ENCODE results near the gene C1orf141.
"Not testable (repeated sequence)": the region's sequence is repeated elsewhere in the genome, so short reads cannot be mapped to it uniquely, and the experiment has no call there.

The C1orf141 gene

DNA sequence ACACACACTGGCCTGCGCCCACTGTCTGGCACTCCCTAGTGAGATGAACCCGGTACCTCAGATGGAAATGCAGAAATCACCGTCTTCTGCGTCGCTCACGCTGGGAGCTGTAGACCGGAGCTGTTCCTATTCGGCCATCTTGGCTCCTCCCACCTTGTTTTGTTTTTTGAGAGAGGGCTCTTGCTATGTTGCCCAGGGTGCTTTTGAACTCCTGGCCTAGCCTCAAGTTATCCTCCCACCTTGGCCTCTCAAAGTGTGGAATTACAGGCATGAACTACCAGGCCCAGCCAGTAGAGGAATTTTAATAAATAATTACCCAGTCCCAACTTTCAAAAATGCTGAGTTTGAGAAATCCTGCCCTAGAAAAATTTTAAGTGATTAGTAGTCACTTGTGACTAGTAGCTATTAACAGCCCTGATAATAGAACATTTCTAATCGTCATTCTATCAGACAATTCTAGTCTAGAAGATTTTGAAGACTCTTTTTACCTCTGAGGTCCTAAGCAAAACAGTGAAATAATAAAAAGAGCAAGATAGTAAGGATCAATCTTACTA is 49.9 kb downstream of the C1orf141 start:
- FAIRE-seq = no peak

DNA sequence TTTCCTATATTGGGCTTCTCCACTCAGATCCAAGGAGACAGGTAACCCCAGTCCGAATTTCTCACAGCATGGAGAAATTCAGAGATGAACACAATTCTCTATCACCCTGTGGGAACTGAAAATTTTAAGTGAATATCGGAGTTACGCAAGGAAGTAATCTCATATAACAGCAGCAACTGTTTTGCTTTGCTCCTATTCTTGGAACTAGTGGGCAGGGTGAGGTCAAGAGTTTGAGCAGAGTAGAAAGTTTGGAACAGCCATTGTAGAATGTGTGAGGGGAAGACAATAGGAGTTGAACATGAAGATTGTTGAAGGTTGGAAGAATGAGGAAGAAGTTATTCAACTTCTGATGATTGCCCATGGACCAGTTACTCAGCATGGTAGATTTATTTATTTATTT is 56.5 kb downstream of the C1orf141 start:
- no peak for FAIRE-seq

DNA sequence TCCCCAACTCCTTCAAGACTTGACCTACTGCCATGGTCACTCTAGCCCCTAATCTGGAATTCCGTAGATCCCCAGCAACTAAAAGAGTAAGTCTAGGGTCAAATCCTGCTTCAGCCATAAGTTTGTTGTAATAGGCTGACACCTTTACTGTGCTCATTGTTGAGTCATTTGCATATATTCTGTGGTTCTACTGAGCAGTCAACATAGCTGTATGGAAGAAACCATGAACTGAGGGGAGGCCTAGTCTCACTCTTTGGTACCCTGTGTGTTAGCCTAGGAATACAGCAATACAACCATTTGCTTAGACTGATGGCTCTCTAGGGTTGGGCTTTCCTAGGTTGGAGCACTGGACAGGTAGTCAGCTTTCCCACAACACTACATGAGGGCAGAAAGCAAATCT is 57.2 kb downstream of the C1orf141 start:
- no peak for FAIRE-seq

DNA sequence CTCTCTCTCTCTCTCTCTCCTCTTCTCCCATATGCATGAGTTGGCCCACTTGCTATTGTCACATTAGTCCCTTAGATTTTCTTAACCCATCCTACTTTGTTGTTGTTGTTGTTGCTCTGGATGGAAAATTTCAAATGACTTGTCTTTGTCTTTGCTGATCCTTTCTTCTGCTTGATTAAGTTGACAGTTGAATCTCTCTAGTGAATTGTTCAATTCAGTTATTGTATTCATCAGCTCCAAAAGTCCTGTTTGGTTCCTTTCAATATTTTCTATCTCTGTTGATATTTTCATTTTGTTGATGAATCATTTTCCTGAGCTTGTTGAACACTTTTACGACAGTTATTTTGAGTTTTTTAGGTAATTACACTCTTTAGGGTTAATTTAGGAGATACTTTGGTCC is 62.0 kb downstream of the C1orf141 start:
- FAIRE-seq = no peak

DNA sequence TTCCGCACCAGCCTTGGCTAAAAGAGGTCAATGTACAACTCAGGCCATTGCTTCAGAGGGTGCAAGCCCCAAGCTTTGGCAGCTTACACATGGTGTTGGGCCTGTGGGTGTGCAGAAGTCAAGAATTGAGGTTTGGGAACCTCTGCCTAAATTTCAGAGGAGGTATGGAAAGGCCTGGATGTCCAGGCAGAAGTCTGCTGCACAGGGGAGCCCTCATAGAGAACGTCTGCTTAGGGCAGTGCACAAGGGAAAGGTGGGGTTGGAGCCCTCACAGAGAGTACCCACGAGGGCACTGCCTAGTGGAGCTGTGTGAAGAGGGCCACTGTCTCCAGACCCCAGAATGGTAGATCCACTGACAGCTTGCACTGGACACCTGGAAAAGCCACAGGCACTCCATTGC is 67.1 kb downstream of the C1orf141 start:
- FAIRE-seq = not testable (repeated sequence)

DNA sequence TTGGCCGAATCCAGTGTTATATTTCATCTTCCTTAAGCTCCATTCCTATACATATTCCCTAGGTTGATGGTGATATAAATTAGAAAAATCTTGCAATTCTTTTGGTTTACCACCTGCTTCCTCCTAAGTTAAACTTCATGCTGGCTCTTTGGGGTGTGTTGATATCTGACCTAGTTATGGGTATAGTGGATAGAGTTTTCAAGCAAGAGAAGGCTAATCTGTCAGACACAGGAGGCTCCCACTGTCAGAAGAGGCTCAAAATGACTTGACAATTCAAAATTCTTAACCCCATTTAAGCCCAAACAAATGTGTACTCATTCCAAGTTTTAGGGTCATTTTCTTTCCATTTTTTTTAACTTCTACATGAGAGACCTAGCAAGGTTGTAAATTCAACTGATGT is 72.4 kb downstream of the C1orf141 start:
- FAIRE-seq = no peak

DNA sequence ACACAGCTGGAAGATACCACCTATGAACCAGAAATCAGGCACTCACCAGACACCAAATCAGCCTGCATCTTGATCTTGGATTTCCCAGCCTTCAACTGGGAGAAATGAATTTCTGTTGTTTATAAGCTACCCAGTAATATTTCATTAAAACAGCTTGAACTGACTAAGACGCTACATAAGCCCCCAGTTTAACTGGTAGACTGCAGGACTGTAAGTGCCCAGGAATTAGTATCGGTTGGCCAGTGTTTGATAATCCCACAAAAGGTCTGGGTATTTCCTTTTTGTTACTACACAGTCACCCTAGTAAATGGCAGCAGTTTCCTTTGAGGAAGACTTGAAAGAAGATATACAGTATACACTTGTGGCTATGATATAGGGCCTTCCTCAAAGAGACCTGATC is 73.5 kb downstream of the C1orf141 start:
- no peak for FAIRE-seq

DNA sequence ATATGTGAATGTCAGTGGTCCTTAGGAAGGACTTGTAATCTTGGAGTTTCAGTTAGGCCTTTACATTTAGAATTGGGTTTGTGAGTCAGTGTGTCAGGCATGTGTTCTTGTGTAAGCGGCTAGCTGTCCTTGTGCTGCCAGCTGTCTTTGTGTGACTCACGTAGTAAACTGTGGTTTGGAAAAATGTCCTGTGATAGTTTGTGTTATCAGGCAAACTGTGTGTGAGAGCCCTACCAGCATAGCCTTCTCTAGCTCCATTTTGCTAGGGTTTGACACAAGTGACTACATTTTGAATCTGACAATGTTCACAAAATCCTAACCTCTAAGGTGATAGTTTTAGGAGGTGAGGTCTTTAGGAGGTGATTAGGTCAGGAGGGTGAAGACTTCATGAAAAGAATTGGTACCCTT is 74.0 kb downstream of the C1orf141 start:
- no peak for FAIRE-seq

DNA sequence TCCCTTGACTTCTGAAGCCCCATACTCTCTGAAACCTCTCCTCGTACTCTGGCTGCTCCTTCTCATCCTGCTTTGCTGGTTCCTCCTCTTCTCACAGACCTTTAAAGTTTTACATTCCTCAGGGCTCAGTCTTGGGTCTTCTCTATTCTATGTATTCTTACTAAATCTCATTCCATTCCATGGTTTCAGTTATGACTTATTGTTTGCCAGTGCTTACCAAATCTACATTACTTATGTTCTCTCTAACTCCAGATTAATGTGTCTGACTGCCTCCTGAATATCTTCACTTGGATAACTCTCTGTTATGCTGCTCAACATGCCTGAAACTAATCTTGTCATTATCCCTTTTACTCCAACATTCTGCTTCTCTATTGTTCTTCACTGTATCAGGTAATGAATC is 75.4 kb downstream of the C1orf141 start:
- no peak for FAIRE-seq

DNA sequence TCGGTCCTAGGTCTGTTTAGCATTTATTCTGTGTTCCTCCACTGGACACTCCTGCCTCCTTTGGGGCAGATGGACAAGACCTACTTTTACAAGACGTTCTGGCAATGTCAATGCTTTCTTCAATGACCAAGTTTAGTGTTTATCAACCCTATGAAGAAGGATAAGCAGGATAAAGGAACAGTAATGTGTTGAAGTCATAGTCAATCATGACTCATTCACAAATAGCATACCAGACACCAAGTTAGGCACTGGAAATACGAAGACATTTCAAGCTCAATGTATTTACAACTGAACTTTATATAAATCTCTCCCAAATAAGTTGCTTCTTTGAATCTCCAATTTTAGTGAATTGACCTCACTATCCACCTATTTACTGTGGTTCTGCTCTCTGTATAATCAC is 76.0 kb downstream of the C1orf141 start:
- no peak for FAIRE-seq

DNA sequence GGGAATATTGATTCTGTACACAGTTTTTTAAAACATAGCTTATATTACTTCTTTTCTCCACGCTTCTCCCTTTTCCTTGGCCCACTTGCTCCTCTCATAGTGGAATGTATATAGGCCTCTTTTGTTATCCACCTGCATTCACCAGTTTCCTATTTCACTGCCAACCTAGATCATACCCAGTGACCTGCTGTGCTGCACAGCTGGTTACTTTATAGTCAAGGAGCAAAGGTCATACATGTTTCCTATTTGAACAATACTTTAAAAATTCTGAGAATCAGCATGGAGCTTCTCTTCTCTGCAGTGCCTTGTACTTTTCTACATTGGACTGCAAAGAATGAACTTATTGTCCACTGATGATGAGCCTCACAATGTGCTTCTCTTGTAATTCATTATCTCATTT is 76.5 kb downstream of the C1orf141 start:
- no peak for FAIRE-seq

DNA sequence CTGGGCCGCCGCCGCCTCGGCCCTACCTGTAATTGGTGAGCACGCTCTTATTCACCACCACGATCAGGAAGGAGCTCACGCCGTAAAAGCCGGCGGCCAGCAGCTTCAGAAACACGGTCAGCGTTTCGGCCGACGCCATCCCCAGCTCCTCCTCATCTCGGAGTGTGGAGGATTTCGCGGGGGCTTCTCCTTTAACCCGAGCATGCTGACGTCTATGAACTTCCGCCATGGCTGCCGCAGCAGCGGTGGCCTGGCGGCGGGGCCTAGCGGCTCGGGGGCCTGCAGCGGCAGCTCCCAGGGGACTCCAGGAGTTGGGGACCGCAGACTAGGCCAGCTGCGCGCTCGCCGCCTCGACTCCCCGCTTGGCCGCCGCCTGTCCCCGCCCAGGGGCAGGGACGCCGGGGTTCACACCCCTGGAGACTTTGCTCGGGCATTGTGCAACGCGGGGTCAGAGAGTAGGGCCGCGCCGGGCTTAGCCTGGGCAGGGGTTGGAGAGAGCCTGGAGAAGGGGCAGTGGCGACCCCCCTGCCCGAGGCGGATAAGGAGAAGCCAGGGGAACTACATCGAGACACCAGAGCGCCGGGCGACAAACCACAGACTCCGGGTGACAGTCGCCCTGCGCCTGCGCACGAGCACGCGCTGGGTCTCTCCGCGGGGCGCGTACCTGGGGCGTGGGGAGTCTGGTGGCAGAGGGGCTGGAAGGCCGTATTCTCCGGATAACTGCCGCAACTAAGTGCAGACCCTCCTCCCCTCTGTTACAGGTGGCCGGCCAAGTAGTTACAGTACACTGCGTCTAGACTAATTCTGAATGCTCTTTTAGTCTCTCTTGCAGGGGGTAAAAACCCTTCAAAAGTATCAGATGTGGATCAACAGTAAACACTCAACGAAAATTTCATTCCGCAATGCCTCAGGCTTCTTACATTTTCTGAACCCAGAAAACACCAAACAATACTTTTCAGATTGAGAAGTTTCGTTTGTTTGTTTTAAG is 80.7 kb downstream of the C1orf141 start, which contains the start of gene SLC35D1:
Gene SLC35D1, minus strand, starts transcription at position 364 of the 988 bp plus-strand sequence. Its CDS starts 135 bp downstream, at position 229.
- no peak for FAIRE-seq

DNA sequence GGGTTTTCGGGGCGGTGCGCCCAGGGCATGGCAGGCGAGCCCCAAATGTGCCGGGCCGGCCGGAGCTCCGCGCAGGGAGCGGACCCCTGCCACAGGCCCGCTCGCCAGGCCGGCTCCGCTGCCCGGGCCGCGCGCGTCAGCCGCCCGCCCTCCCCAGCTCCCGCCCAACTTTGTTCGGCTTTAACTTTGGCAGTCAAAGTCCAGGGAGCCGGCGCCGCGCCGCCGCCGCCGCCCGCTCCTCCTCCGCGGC is 81.3 kb downstream of the C1orf141 start:
- FAIRE-seq = no peak

DNA sequence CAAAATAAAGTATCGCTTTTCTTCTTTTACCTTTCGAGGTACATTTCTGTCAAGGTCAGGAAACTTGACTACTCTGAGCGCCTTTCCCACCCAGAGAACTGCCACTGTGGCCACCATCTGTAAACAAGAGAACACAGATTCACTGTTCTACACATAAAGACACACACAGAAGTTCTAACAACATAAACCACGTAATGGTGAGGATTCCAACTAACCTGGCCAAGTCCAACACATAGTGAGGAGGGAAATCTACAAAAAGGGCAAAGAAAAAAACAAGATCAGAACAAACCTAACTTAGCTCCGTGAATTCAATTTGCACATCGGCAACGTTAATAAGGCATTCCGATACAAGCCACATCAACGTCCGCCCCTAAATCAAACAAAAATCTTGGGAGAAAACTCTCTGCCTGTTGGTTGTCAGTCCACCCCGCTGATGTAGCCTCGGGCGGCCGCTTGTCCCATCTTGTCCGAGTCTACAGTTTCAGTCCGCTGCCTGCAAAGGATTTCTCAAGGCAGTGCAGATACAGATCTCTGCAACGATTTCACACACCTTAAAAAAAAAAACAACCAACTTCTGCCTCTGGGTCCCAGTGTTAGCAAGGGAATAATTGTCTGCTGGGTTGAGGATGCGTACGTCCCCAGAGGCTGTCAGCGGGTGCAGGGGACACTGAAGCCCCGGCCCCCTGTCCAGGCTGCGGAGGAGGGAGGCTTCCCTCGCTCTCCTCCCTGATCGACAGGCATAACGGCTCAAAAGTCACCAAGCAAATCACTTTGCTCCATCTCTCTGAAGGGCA is 81.8 kb downstream of the C1orf141 start:
- FAIRE-seq = no peak

DNA sequence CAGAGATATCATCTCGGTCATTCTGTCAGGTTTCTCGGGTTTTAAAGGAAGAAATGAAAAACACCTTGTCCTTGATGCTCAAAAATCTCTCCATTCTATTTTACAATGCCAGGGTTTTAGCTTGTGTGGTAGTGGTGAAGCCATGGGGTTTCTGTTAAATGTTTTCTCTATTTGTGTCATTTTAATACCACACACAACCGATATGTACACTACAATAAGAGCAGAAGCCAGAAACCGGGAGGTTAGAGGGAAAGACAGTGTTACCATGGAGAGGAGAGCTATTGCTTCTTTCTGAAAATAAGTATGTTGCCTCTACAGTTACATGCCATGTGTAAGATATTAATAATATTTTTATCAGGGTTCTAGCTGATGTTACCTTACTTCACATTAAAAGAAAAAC is 83.6 kb downstream of the C1orf141 start:
- no peak for FAIRE-seq

DNA sequence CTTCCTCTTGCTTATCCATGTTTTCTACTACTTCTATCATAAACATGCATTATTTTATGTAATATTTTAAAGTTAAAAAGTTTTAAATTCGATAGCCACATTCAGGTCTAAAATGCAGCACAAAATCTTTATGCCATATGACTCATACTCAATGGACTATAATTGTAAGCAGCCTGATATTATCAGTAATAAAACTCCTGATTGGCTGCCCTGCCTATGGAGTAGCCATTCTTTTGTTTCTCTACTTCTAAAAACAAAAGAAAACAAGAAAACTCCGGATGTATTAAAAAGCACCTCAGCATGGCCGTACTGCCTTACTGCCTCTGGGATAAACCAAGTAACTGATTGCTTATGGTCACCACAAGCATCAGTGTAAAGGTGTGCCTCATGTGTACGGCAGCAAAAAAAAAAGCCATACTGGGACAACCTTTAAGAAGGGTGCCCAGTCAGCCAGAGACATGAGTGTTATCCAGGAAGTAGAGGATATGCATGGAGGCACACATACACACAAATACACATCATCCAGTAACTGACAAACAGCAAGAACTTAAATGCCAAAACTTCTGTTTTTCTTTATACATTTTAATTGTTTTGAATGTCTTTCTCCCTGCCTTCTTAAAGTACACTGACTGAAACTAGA is 90.0 kb downstream of the C1orf141 start:
- FAIRE-seq = no peak

DNA sequence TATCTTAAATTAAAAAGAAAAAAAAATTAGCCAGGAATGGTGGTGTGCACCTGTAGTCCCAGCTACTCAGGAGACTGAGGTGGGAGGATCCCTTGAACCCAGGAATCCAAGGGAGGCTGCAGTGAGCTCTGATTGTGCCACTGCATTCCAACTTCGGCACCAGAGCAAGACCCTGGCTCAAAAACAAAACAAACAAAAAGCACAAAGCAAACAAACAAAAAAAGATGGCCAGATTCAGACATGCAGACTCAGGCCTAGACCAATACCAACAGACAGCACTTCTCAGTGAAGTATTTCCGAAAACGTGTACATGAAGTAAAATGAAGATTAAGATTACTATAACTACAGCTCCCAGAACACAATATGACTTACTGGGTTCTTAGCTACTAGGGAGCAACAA is 91.4 kb downstream of the C1orf141 start:
- no peak for FAIRE-seq

Measured in colon (tissue), 2 donors.